WTC11 (cell line): ENCODE measurements around the gene PYGB. TPM values are rescaled to one million over a fixed set of nuclear protein-coding genes. Genes with fewer than 3 reads are reported as not detected.

Experiments used
- ATAC-seq: fragments of 200-7000 bp; cut with Tn5 transposase; 2 replicates; pipeline ENCODE4 v1.10.0; 2021; ENCODE audit warnings: mild to moderate bottlenecking, moderate library complexity
- CTCF ChIA-PET: fragments of 300-600 bp; sonication (Branson Sonifier 250); formaldehyde crosslinking; loops from one replicate; lab custom pipeline; 2021; ENCODE audit warnings: antibody characterized with exemption; lab: Charles Lee
- POLR2A ChIA-PET: fragments of 350-600 bp; sonication (Branson Sonifier 250); formaldehyde crosslinking; loops from one replicate; lab custom pipeline; 2021; ENCODE audit warnings: antibody characterized with exemption; lab: Charles Lee
- DNase-seq: peaks from one replicate; pipeline ENCODE4 v3.0.0; 2021; ENCODE audit warnings: low spot score
- H3K27ac Mint-ChIP-seq: 2 replicates; pipeline ENCODE4 v1.8.0; 2021; ENCODE audit warnings: mixed read lengths
- H3K27me3 Mint-ChIP-seq: 2 replicates; pipeline ENCODE4 v1.8.0; 2021; ENCODE audit warnings: low read depth, mild to moderate bottlenecking, moderate library complexity, mixed read lengths
- H3K36me3 Mint-ChIP-seq: 2 replicates; pipeline ENCODE4 v1.8.0; 2021; ENCODE audit warnings: mixed read lengths
- H3K4me1 Mint-ChIP-seq: 2 replicates; pipeline ENCODE4 v1.8.0; 2022; ENCODE audit warnings: mixed read lengths
- H3K4me3 Mint-ChIP-seq: 2 replicates; pipeline ENCODE4 v1.8.0; 2021; ENCODE audit warnings: mild to moderate bottlenecking, moderate library complexity, mixed read lengths
- H3K9me3 Mint-ChIP-seq: 2 replicates; pipeline ENCODE4 v1.8.0; 2021; ENCODE audit warnings: mixed read lengths
- CREB1 ChIP-seq: sonication (generic); formaldehyde crosslinking; IDR thresholded peaks from 2 replicates; pipeline ENCODE4 v1.8.0; 2023; ENCODE audit warnings: mild to moderate bottlenecking, missing genetic modification reagents
- FOXK1 ChIP-seq: sonication (generic); formaldehyde crosslinking; IDR thresholded peaks from 2 replicates; pipeline ENCODE4 v1.8.0; 2022; ENCODE audit warnings: mild to moderate bottlenecking, moderate library complexity, missing genetic modification reagents
- GABPB1 ChIP-seq: sonication (generic); formaldehyde crosslinking; IDR thresholded peaks from 2 replicates; pipeline ENCODE4 v1.8.1; 2023; ENCODE audit warnings: mild to moderate bottlenecking, missing genetic modification reagents
- JAZF1 ChIP-seq: fragments of 250-450 bp; sonication (Bioruptor Pico); IDR thresholded peaks from 2 replicates; pipeline ENCODE4 v1.9.0; 2021; ENCODE audit warnings: moderate library complexity, mild to moderate bottlenecking, inconsistent platforms
- JUN ChIP-seq: sonication (generic); formaldehyde crosslinking; IDR thresholded peaks from 2 replicates; pipeline ENCODE4 v1.8.0; 2023; ENCODE audit warnings: mild to moderate bottlenecking, missing genetic modification reagents
- KAT7 ChIP-seq: sonication (generic); formaldehyde crosslinking; IDR thresholded peaks from 2 replicates; pipeline ENCODE4 v1.8.1; 2023; ENCODE audit warnings: missing genetic modification reagents, mild to moderate bottlenecking, borderline replicate concordance
- NFYB ChIP-seq: sonication (generic); formaldehyde crosslinking; conservative IDR thresholded peaks from 2 replicates; pipeline ENCODE4 v1.8.0; 2022; ENCODE audit warnings: low read depth, missing genetic modification reagents
- PRRX2 ChIP-seq: fragments of 250-450 bp; sonication (Bioruptor Pico); IDR thresholded peaks from 2 replicates; pipeline ENCODE4 v1.8.0; 2021; ENCODE audit warnings: mild to moderate bottlenecking
- SMAD4 ChIP-seq: sonication (generic); formaldehyde crosslinking; IDR thresholded peaks from 2 replicates; pipeline ENCODE4 v1.8.0; 2022; ENCODE audit warnings: mild to moderate bottlenecking, missing genetic modification reagents
- SP1 ChIP-seq: sonication (generic); formaldehyde crosslinking; conservative IDR thresholded peaks from 2 replicates; pipeline ENCODE4 v1.8.1; 2022; ENCODE audit warnings: missing genetic modification reagents
- ZNF232 ChIP-seq: sonication (generic); formaldehyde crosslinking; IDR thresholded peaks from 2 replicates; pipeline ENCODE4 v1.8.0; 2022; ENCODE audit warnings: mild to moderate bottlenecking, missing genetic modification reagents
- ZNF423 ChIP-seq: fragments of 250-450 bp; sonication (Bioruptor Pico); IDR thresholded peaks from 2 replicates; pipeline ENCODE4 v2.1.2; 2022; ENCODE audit warnings: mild to moderate bottlenecking, moderate library complexity
- total RNA-seq: library from RNA; stranded (reverse); gene quantifications from 3 replicates; pipeline ENCODE4 v1.2.3, GENCODE V29; 2021
- TF ChIP-seq, protein P1 (sequence below): sonication (generic); formaldehyde crosslinking; IDR thresholded peaks from 2 replicates; pipeline ENCODE4 v1.8.1; 2023; ENCODE audit warnings: mild to moderate bottlenecking, missing genetic modification reagents
- TF ChIP-seq, protein P2 (sequence below): sonication (generic); formaldehyde crosslinking; IDR thresholded peaks from 2 replicates; pipeline ENCODE4 v1.8.0; 2022; ENCODE audit warnings: mild to moderate bottlenecking, missing genetic modification reagents
- TF ChIP-seq, protein P3 (sequence below): sonication (generic); formaldehyde crosslinking; IDR thresholded peaks from 2 replicates; pipeline ENCODE4 v1.8.0; 2023; ENCODE audit warnings: missing genetic modification reagents, mild to moderate bottlenecking, borderline replicate concordance
- TF ChIP-seq, protein P4 (sequence below): sonication (generic); formaldehyde crosslinking; IDR thresholded peaks from 2 replicates; pipeline ENCODE4 v1.8.0; 2022; ENCODE audit warnings: mild to moderate bottlenecking, missing genetic modification reagents
- TF ChIP-seq, protein P5 (sequence below): fragments of 250-450 bp; sonication (Bioruptor Pico); IDR thresholded peaks from 2 replicates; pipeline ENCODE4 v1.9.0; 2021; ENCODE audit warnings: moderate library complexity, mild to moderate bottlenecking, inconsistent platforms, borderline replicate concordance

Gene PYGB
- total RNA-seq, 1 experiment from 2014 or later, result 48.5 TPM

DNA sequence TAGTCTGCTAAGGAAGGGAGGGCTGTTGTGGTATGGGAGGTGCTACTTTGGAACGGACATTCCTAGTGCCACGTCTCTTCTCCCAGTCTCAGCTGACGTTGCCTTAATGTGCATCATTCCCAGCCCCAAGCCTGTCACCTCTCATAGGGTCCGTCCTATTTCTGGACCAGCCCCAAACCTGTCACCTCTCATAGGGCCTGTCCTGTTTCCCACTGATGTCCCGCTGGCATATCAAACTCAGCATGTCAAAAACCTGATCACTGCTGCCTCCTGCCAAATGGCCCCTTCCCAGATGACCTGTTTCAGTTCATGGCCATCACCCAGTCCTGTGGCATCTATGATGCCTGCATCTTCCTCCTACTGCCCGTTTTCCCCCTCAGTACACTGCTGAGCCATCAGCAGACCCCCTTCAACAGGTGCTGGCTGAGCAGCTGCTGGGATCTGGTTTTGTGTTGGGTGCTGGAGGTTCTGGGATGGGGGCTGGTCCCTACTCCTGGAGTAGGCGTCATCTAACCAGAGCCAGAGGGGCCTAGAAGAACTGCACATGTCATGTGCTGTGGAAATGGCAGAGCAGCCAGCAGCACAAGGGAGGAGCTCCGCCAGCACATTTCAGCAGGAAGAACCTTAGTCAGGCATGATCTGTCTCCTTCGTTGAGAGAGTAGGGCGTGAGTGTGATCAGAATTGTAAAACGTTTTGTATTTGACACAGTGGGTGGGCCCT lies 49.1 kb upstream of the PYGB start:
- Mint-ChIP-seq H3K4me1 (peaks cover 32% of the 10 kb centered on the region), H3K27me3 (no peaks in the 10 kb centered on the region; the same call in 1 of the 2 replicates), H3K27ac (no peak overlapping the region)
- ChIA-PET POLR2A (no interaction called here), CTCF (interaction anchor here (0.7 to 1.0 kb wide), 2 partner anchors 49 to 205 kb away, joined by 3 to 5 read pairs; partner anchors contain the start of gene PYGB)
- TF ChIP-seq CREB1 (CRISPR knock-in tag) (no peak), JAZF1 (CRISPR knock-in tag) (no peak), PRRX2 (CRISPR knock-in tag) (no peak), SMAD4 (CRISPR knock-in tag) (no peak), ZNF423 (CRISPR knock-in tag) (no peak), JUN (no peak), ZNF232 (CRISPR knock-in tag) (no peak), SP1 (no peak), KAT7 (CRISPR knock-in tag) (no peak), GABPB1 (CRISPR knock-in tag) (no peak), NFYB (CRISPR knock-in tag) (no peak), FOXK1 (CRISPR knock-in tag) (no peak)
- TF ChIP-seq, protein P1, sequence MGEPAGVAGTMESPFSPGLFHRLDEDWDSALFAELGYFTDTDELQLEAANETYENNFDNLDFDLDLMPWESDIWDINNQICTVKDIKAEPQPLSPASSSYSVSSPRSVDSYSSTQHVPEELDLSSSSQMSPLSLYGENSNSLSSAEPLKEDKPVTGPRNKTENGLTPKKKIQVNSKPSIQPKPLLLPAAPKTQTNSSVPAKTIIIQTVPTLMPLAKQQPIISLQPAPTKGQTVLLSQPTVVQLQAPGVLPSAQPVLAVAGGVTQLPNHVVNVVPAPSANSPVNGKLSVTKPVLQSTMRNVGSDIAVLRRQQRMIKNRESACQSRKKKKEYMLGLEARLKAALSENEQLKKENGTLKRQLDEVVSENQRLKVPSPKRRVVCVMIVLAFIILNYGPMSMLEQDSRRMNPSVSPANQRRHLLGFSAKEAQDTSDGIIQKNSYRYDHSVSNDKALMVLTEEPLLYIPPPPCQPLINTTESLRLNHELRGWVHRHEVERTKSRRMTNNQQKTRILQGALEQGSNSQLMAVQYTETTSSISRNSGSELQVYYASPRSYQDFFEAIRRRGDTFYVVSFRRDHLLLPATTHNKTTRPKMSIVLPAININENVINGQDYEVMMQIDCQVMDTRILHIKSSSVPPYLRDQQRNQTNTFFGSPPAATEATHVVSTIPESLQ (CRISPR knock-in tag), result no peak
- TF ChIP-seq, protein P2, sequence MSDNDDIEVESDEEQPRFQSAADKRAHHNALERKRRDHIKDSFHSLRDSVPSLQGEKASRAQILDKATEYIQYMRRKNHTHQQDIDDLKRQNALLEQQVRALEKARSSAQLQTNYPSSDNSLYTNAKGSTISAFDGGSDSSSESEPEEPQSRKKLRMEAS (CRISPR knock-in tag), result no peak
- TF ChIP-seq, protein P3, sequence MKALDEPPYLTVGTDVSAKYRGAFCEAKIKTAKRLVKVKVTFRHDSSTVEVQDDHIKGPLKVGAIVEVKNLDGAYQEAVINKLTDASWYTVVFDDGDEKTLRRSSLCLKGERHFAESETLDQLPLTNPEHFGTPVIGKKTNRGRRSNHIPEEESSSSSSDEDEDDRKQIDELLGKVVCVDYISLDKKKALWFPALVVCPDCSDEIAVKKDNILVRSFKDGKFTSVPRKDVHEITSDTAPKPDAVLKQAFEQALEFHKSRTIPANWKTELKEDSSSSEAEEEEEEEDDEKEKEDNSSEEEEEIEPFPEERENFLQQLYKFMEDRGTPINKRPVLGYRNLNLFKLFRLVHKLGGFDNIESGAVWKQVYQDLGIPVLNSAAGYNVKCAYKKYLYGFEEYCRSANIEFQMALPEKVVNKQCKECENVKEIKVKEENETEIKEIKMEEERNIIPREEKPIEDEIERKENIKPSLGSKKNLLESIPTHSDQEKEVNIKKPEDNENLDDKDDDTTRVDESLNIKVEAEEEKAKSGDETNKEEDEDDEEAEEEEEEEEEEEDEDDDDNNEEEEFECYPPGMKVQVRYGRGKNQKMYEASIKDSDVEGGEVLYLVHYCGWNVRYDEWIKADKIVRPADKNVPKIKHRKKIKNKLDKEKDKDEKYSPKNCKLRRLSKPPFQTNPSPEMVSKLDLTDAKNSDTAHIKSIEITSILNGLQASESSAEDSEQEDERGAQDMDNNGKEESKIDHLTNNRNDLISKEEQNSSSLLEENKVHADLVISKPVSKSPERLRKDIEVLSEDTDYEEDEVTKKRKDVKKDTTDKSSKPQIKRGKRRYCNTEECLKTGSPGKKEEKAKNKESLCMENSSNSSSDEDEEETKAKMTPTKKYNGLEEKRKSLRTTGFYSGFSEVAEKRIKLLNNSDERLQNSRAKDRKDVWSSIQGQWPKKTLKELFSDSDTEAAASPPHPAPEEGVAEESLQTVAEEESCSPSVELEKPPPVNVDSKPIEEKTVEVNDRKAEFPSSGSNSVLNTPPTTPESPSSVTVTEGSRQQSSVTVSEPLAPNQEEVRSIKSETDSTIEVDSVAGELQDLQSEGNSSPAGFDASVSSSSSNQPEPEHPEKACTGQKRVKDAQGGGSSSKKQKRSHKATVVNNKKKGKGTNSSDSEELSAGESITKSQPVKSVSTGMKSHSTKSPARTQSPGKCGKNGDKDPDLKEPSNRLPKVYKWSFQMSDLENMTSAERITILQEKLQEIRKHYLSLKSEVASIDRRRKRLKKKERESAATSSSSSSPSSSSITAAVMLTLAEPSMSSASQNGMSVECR, result no peak
- TF ChIP-seq, protein P4, sequence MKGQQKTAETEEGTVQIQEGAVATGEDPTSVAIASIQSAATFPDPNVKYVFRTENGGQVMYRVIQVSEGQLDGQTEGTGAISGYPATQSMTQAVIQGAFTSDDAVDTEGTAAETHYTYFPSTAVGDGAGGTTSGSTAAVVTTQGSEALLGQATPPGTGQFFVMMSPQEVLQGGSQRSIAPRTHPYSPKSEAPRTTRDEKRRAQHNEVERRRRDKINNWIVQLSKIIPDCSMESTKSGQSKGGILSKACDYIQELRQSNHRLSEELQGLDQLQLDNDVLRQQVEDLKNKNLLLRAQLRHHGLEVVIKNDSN, result no peak
- TF ChIP-seq, protein P5, sequence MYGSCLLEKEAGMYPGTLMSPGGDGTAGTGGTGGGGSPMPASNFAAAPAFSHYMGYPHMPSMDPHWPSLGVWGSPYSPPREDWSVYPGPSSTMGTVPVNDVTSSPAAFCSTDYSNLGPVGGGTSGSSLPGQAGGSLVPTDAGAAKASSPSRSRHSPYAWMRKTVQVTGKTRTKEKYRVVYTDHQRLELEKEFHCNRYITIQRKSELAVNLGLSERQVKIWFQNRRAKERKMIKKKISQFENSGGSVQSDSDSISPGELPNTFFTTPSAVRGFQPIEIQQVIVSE (CRISPR knock-in tag), result no peak
- TF ChIP-seq, all 79 proteins: peak for 0
- DNase-seq (no peak), ATAC-seq (no peak)
- Mint-ChIP-seq H3K4me3 (no peak overlapping the region), H3K36me3 (no peaks in the 10 kb centered on the region), H3K9me3 (no peaks in the 10 kb centered on the region)
